A204.1 (cell line): ENCODE results near the gene ZIM2.
"Not testable (repeated sequence)": the region's sequence is repeated elsewhere in the genome, so short reads cannot be mapped to it uniquely, and the experiment has no call there.

Experiments
- FAIRE-seq: peaks from 2 replicates; lab custom pipeline; 2012; peaks lifted over from hg19 to GRCh38; lab: Jason Lieb, UNC

ZIM2 gene

GRCh38 chr19:56840451-56841192, at the start of gene ZIM2, which contains the start of gene PEG3:
Gene ZIM2, minus strand, starts transcription at chr19:56840726. Its CDS starts 16,449 bp downstream, at chr19:56824277.
Gene PEG3, minus strand, starts transcription at chr19:56840726. Its CDS starts 16,071 bp downstream, at chr19:56824655.
- FAIRE-seq, result no peak

GRCh38 chr19:56885173-56885985, 44.9 kb upstream of the ZIM2 start:
- no peak for FAIRE-seq

- no peak for FAIRE-seq
These were observed 43.9 kb upstream of the ZIM2 start for GRCh38 chr19:56884441-56884840.

- FAIRE-seq, result no peak
These were observed 40.2 kb upstream of the ZIM2 start for GRCh38 chr19:56880592-56881190.

GRCh38 chr19:56877069-56877715, 36.7 kb upstream of the ZIM2 start:
- FAIRE-seq, result no peak

GRCh38 chr19:56875717-56876116, 35.2 kb upstream of the ZIM2 start:
- no peak for FAIRE-seq

GRCh38 chr19:56874530-56874929, 34.0 kb upstream of the ZIM2 start:
- FAIRE-seq, result no peak

GRCh38 chr19:56873493-56873892, 33.0 kb upstream of the ZIM2 start:
- no peak for FAIRE-seq

- FAIRE-seq, result no peak
These were observed 29.4 kb upstream of the ZIM2 start for GRCh38 chr19:56869886-56870285.

GRCh38 chr19:56868446-56868845, 27.9 kb upstream of the ZIM2 start:
- FAIRE-seq, result no peak

GRCh38 chr19:56866538-56866937, 26.0 kb upstream of the ZIM2 start:
- no peak for FAIRE-seq

- no peak for FAIRE-seq
These were observed 24.1 kb upstream of the ZIM2 start for GRCh38 chr19:56864443-56865125.

- no peak for FAIRE-seq
These were observed 22.2 kb upstream of the ZIM2 start for GRCh38 chr19:56862741-56863140.

GRCh38 chr19:56860409-56860808, 19.9 kb upstream of the ZIM2 start:
- not testable (repeated sequence) for FAIRE-seq

GRCh38 chr19:56858026-56858425, 17.5 kb upstream of the ZIM2 start:
- FAIRE-seq, result no peak

- FAIRE-seq, result no peak
These were observed 16.3 kb upstream of the ZIM2 start for GRCh38 chr19:56856822-56857221.

- FAIRE-seq, result not testable (repeated sequence)
These were observed 11.8 kb upstream of the ZIM2 start for GRCh38 chr19:56852361-56852760.

- FAIRE-seq, result no peak
These were observed 7.6 kb upstream of the ZIM2 start for GRCh38 chr19:56848166-56848565.

- FAIRE-seq, result no peak
These were observed 1.9 kb upstream of the ZIM2 start for GRCh38 chr19:56842412-56842811.

GRCh38 chr19:56841193-56841543, 642 bp upstream of the ZIM2 start:
- no peak for FAIRE-seq

GRCh38 chr19:56839652-56840450, 675 bp downstream of the ZIM2 start:
- FAIRE-seq, result no peak
